GM03348 (cell line): ENCODE results near the gene PLA2G4D.

Source experiments
- DNase-seq: peaks from one replicate; pipeline ENCODE4 v3.0.0; 2012; ENCODE audit warnings: low spot score

Gene PLA2G4D

GRCh38 chr15:42050484-42051255, 43.7 kb downstream of the PLA2G4D start:
- no peak for DNase-seq

GRCh38 chr15:42048821-42049200, 45.6 kb downstream of the PLA2G4D start:
- DNase-seq: no peak

- DNase-seq: no peak
Observed at GRCh38 chr15:42048080-42048820, 46.1 kb downstream of the PLA2G4D start.

GRCh38 chr15:42046597-42046996, 47.8 kb downstream of the PLA2G4D start:
- DNase-seq: no peak

GRCh38 chr15:42045211-42045615, 49.1 kb downstream of the PLA2G4D start:
- no peak for DNase-seq

GRCh38 chr15:42042602-42043400, 51.6 kb downstream of the PLA2G4D start:
- no peak for DNase-seq

- no peak for DNase-seq
Observed at GRCh38 chr15:42038401-42038800, 56.0 kb downstream of the PLA2G4D start.

GRCh38 chr15:42037656-42038055, 56.7 kb downstream of the PLA2G4D start:
- no peak for DNase-seq

- no peak for DNase-seq
Observed at GRCh38 chr15:42036966-42037365, 57.4 kb downstream of the PLA2G4D start.

- no peak for DNase-seq
Observed at GRCh38 chr15:42036112-42036905, 58.1 kb downstream of the PLA2G4D start.

GRCh38 chr15:42035435-42035761, 59.0 kb downstream of the PLA2G4D start:
- DNase-seq: peak; percentile 27

- DNase-seq: no peak
Observed at GRCh38 chr15:42034628-42035434, 59.5 kb downstream of the PLA2G4D start.

GRCh38 chr15:42033214-42033873, 61.0 kb downstream of the PLA2G4D start:
- no peak for DNase-seq

- DNase-seq: no peak
Observed at GRCh38 chr15:42032376-42033213, 61.8 kb downstream of the PLA2G4D start.

- no peak for DNase-seq
Observed at GRCh38 chr15:42031198-42031915, 63.0 kb downstream of the PLA2G4D start.

- no peak for DNase-seq
Observed at GRCh38 chr15:42027521-42027920, 66.8 kb downstream of the PLA2G4D start.

- DNase-seq: no peak
Observed at GRCh38 chr15:42024303-42024702, 70.1 kb downstream of the PLA2G4D start.

GRCh38 chr15:42021593-42021992, 72.8 kb downstream of the PLA2G4D start:
- DNase-seq: no peak

- DNase-seq: no peak
Observed at GRCh38 chr15:42020713-42021273, 73.6 kb downstream of the PLA2G4D start, which contains the start of gene PLA2G4E. TSS of gene PLA2G4E (minus strand) at chr15:42021042. CDS start at chr15:42021030, 12 bp downstream.
